ENCODE data around the gene ASIC1. TPM values are rescaled to one million over a fixed set of nuclear protein-coding genes. Genes with fewer than 3 reads are reported as not detected.

Gene ASIC1
- total RNA-seq, 1 donor, result 0.72 TPM

GRCh38 chr12:50104417-50105366, 47.3 kb downstream of the ASIC1 start:
- Histone ChIP-seq H3K79me2 (ENCODE audit: insufficient read depth, low read length) (no peaks in the 10 kb centered on the region), H3K36me3 (ENCODE audit: insufficient read depth, low read length) (peaks cover 5% of the 10 kb centered on the region), H3K27ac (ENCODE audit: low read depth, low read length) (no peak overlapping the region), H3K27me3 (ENCODE audit: insufficient read depth, low read length) (no peaks in the 10 kb centered on the region), H3K4me1 (ENCODE audit: insufficient read depth, low read length) (peaks cover 9% of the 10 kb centered on the region), H3K9me3 (ENCODE audit: low read depth, low read length) (no peaks in the 10 kb centered on the region), H2AFZ (ENCODE audit: low read length) (no peak overlapping the region), H3K4me3 (ENCODE audit: insufficient read depth, low read length) (no peak overlapping the region), H4K20me1 (ENCODE audit: insufficient read depth, low read length) (no peaks in the 10 kb centered on the region), H3K4me2 (ENCODE audit: insufficient read depth, low read length) (no peak overlapping the region)
- TF ChIP-seq, protein P1, sequence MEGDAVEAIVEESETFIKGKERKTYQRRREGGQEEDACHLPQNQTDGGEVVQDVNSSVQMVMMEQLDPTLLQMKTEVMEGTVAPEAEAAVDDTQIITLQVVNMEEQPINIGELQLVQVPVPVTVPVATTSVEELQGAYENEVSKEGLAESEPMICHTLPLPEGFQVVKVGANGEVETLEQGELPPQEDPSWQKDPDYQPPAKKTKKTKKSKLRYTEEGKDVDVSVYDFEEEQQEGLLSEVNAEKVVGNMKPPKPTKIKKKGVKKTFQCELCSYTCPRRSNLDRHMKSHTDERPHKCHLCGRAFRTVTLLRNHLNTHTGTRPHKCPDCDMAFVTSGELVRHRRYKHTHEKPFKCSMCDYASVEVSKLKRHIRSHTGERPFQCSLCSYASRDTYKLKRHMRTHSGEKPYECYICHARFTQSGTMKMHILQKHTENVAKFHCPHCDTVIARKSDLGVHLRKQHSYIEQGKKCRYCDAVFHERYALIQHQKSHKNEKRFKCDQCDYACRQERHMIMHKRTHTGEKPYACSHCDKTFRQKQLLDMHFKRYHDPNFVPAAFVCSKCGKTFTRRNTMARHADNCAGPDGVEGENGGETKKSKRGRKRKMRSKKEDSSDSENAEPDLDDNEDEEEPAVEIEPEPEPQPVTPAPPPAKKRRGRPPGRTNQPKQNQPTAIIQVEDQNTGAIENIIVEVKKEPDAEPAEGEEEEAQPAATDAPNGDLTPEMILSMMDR (IDR thresholded peaks at IDR 0.05; ENCODE audit: extremely low read depth, low read depth, low read length), result no peak
- DNase-seq (ENCODE audit: insufficient read length, low spot score, missing footprints), result peak; percentile 47

DNA sequence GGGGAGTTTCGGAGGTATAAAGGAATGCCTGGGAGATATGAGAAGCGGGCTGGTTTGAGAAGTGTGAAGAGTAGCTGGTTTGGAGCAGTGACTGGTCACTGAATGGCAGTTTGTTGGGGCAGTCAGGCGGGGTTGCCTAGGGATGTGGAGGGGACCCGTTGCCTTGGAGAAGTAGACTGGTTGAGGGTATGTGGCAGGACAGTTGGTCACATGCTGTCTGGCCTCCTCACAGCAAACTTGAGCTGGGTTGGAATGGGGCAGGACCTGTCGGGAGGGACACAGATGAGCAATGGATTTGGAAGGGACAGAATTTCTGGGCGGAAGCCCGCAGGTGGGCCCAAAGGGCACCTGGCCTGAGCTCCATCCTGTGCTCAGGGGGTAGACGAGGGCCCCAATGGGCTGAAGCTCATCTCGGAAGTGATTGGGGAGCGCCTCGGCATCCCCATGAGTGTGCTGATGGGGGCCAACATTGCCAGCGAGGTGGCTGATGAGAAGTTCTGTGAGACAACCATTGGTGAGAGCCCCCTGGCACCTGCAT, 48.6 kb downstream of the ASIC1 start:
- Histone ChIP-seq H3K9me3 (ENCODE audit: low read depth, low read length) (no peaks in the 10 kb centered on the region), H3K4me1 (ENCODE audit: insufficient read depth, low read length) (peaks cover 20% of the 10 kb centered on the region), H3K79me2 (ENCODE audit: insufficient read depth, low read length) (no peaks in the 10 kb centered on the region), H4K20me1 (ENCODE audit: insufficient read depth, low read length) (no peaks in the 10 kb centered on the region), H2AFZ (ENCODE audit: low read length) (no peak overlapping the region), H3K4me2 (ENCODE audit: insufficient read depth, low read length) (no peak overlapping the region), H3K27me3 (ENCODE audit: insufficient read depth, low read length) (no peaks in the 10 kb centered on the region), H3K27ac (ENCODE audit: low read depth, low read length) (no peak overlapping the region), H3K36me3 (ENCODE audit: insufficient read depth, low read length) (peaks cover 4% of the 10 kb centered on the region), H3K4me3 (ENCODE audit: insufficient read depth, low read length) (no peak overlapping the region)
- no peak for DNase-seq (ENCODE audit: insufficient read length, low spot score, missing footprints)
- TF ChIP-seq, protein P1 (IDR thresholded peaks at IDR 0.05; ENCODE audit: extremely low read depth, low read depth, low read length), result no peak

DNA sequence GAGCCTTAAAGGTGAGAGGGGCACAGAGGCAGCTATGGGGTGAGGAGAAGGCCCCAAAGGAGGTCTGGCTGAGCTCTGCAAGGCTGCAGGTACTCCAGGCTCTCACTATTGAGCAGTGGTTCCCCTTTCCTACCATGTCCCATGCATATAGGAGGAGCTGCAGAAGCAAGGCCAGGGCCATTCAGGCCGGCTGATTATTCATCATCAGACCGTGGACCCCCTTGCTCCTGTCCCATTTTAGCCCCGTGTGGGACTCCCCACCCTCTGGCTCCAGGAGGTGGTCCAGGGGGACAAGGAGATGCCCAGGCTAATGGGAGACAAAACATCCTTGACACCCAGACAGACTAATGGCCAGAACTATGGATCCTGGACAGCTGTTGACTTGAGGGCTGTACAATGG, 49.5 kb downstream of the ASIC1 start:
- Histone ChIP-seq H3K9me3 (ENCODE audit: low read depth, low read length) (no peaks in the 10 kb centered on the region), H3K4me2 (ENCODE audit: insufficient read depth, low read length) (no peak overlapping the region), H3K4me1 (ENCODE audit: insufficient read depth, low read length) (peaks cover 26% of the 10 kb centered on the region), H3K27ac (ENCODE audit: low read depth, low read length) (no peak overlapping the region), H4K20me1 (ENCODE audit: insufficient read depth, low read length) (no peaks in the 10 kb centered on the region), H3K36me3 (ENCODE audit: insufficient read depth, low read length) (peaks cover 1% of the 10 kb centered on the region), H3K4me3 (ENCODE audit: insufficient read depth, low read length) (no peak overlapping the region), H2AFZ (ENCODE audit: low read length) (no peak overlapping the region), H3K27me3 (ENCODE audit: insufficient read depth, low read length) (no peaks in the 10 kb centered on the region), H3K79me2 (ENCODE audit: insufficient read depth, low read length) (no peaks in the 10 kb centered on the region)
- DNase-seq (ENCODE audit: insufficient read length, low spot score, missing footprints), result no peak
- TF ChIP-seq, protein P1 (IDR thresholded peaks at IDR 0.05; ENCODE audit: extremely low read depth, low read depth, low read length), result no peak
